Neural cell (in vitro differentiated cells): Measurements from ENCODE around the gene DNAJB1. TPM values are rescaled to one million over a fixed set of nuclear protein-coding genes. Genes with fewer than 3 reads are reported as not detected.

ENCODE experiments used
- H2AFZ ChIP-seq: fragments of 200-600, 300-800 bp; sonication (generic), shearing (Covaris generic); 2 replicates; pipeline ENCODE4 v1.6.0; 2014; ENCODE audit warnings: low read depth, mild to moderate bottlenecking, antibody characterized with exemption, low read length, moderate library complexity
- H3F3A ChIP-seq: fragments of 200-600 bp; shearing (Covaris generic); 2 replicates; pipeline ENCODE4 v1.6.1; 2016; ENCODE audit warnings: mild to moderate bottlenecking, moderate library complexity, mixed read lengths, antibody characterized with exemption, low read length; ENCODE audit not compliant: insufficient read depth, poor library complexity, severe bottlenecking
- H3K27ac ChIP-seq: fragments of 200-600, 300-800 bp; sonication (generic), shearing (Covaris generic); 2 replicates; pipeline ENCODE4 v1.5.1; 2014; ENCODE audit warnings: mild to moderate bottlenecking, low read length, moderate library complexity
- H3K27me3 ChIP-seq: fragments of 300-800, 200-600 bp; sonication (generic), shearing (Covaris generic); 2 replicates; pipeline ENCODE4 v1.6.0; 2014; ENCODE audit warnings: mild to moderate bottlenecking, low read depth, low read length, moderate library complexity; ENCODE audit not compliant: insufficient read depth
- H3K36me3 ChIP-seq: fragments of 300-800, 200-600 bp; sonication (generic), shearing (Covaris generic); 2 replicates; pipeline ENCODE4 v1.5.1; 2014; ENCODE audit warnings: mild to moderate bottlenecking, antibody characterized with exemption, low read length, moderate library complexity; ENCODE audit not compliant: insufficient read depth
- H3K4me2 ChIP-seq: fragments of 300-800, 200-600 bp; sonication (generic), shearing (Covaris generic); 2 replicates; pipeline ENCODE4 v1.6.0; 2014; ENCODE audit warnings: mild to moderate bottlenecking, low read length
- H3K4me3 ChIP-seq: fragments of 300-800, 200-600 bp; sonication (generic), shearing (Covaris generic); 2 replicates; pipeline ENCODE4 v1.5.1; 2014; ENCODE audit warnings: mild to moderate bottlenecking, low read length, moderate library complexity
- H3K79me2 ChIP-seq: fragments of 200-600 bp; shearing (Covaris generic); replicated peaks from 2 replicates; pipeline ENCODE4 v1.6.0; 2014; ENCODE audit warnings: mild to moderate bottlenecking, low read length, moderate library complexity; ENCODE audit not compliant: insufficient read depth
- H3K9ac ChIP-seq: fragments of 300-800, 200-600 bp; sonication (generic), shearing (Covaris generic); 2 replicates; pipeline ENCODE4 v1.6.1; 2016; ENCODE audit warnings: mild to moderate bottlenecking, low read length, mixed read lengths
- H3K9me2 ChIP-seq: fragments of 200-600 bp; shearing (Covaris generic); 2 replicates; pipeline ENCODE4 v1.6.1; 2016; ENCODE audit warnings: mild to moderate bottlenecking, low read length, mixed read lengths; ENCODE audit not compliant: insufficient read depth
- H3K9me3 ChIP-seq: fragments of 200-600, 300-800 bp; sonication (generic), shearing (Covaris generic); 2 replicates; pipeline ENCODE4 v1.6.1; 2016; ENCODE audit warnings: mild to moderate bottlenecking, mixed run types, low read length, moderate library complexity, mixed read lengths
- H4K20me1 ChIP-seq: fragments of 200-600 bp; shearing (Covaris generic); 2 replicates; pipeline ENCODE4 v1.6.1; 2016; ENCODE audit warnings: mild to moderate bottlenecking, mixed run types; ENCODE audit not compliant: insufficient read depth
- CTCF ChIP-seq: fragments of 450-650 bp; IDR thresholded peaks from 2 replicates; pipeline ENCODE4 v1.5.1; 2014; ENCODE audit warnings: antibody characterized with exemption, mild to moderate bottlenecking, moderate library complexity; ENCODE audit not compliant: poor library complexity, severe bottlenecking
- EP300 ChIP-seq: fragments of 450-650 bp; conservative IDR thresholded peaks from 2 replicates; pipeline ENCODE4 v1.6.1; 2014; ENCODE audit warnings: antibody characterized with exemption, mild to moderate bottlenecking, moderate library complexity; ENCODE audit not compliant: poor library complexity, severe bottlenecking
- EZH2 ChIP-seq: fragments of 200-600, 300-800 bp; shearing (Covaris generic), sonication (generic); IDR thresholded peaks from 2 replicates; pipeline ENCODE4 v1.6.1; 2014; ENCODE audit warnings: antibody characterized with exemption, low read length, borderline replicate concordance, mild to moderate bottlenecking; ENCODE audit not compliant: insufficient read depth, poor library complexity, severe bottlenecking
- MXI1 ChIP-seq: fragments of 450-650 bp; conservative IDR thresholded peaks from 2 replicates; pipeline ENCODE4 v1.6.1; 2014; ENCODE audit warnings: antibody characterized with exemption, mild to moderate bottlenecking; ENCODE audit not compliant: poor library complexity, severe bottlenecking
- POLR2AphosphoS5 ChIP-seq: IDR thresholded peaks from 2 replicates; pipeline ENCODE4 v1.6.1; 2012
- RAD21 ChIP-seq: fragments of 450-650 bp; conservative IDR thresholded peaks from 2 replicates; pipeline ENCODE4 v1.6.1; 2014; ENCODE audit warnings: antibody characterized with exemption, mild to moderate bottlenecking, moderate library complexity
- REST ChIP-seq: IDR thresholded peaks from 2 replicates; pipeline ENCODE4 v1.6.1; 2012; ENCODE audit warnings: borderline replicate concordance
- SMC3 ChIP-seq: fragments of 450-650 bp; conservative IDR thresholded peaks from 2 replicates; pipeline ENCODE4 v1.6.1; 2014; ENCODE audit warnings: antibody characterized with exemption, mild to moderate bottlenecking, moderate library complexity; ENCODE audit not compliant: poor library complexity
- TAF1 ChIP-seq: IDR thresholded peaks from 2 replicates; pipeline ENCODE4 v1.6.1; 2012; ENCODE audit warnings: low read depth
- polyA plus RNA-seq: library from polyadenylated mRNA; depleted of rRNA; stranded (reverse); fragments of >200 nt; gene quantifications from 2 replicates; pipeline ENCODE4 v1.2.3, GENCODE V29; 2014

Gene DNAJB1
- polyA plus RNA-seq, 1 donor from 2014 or later = 64.6 TPM

- Histone ChIP-seq H3K9me2 (no peaks in the 10 kb centered on the region), H4K20me1 (no peaks in the 10 kb centered on the region), H3K36me3 (no peaks in the 10 kb centered on the region), H3K4me2 (no peak overlapping the region), H3K4me3 (no peak overlapping the region), H3K27ac (no peak overlapping the region), H2AFZ (no peak overlapping the region), H3F3A (no peaks in the 10 kb centered on the region), H3K27me3 (no peaks in the 10 kb centered on the region), H3K9me3 (no peaks in the 10 kb centered on the region), H3K79me2 (no peaks in the 10 kb centered on the region), H3K9ac (no peak overlapping the region)
- TF ChIP-seq MXI1 = no peak
- no peak for TF ChIP-seq TAF1
- no peak for TF ChIP-seq EZH2
- TF ChIP-seq EP300 = no peak
- no peak for TF ChIP-seq RAD21
- TF ChIP-seq REST = no peak
- TF ChIP-seq SMC3 = no peak
- TF ChIP-seq POLR2AphosphoS5 = no peak
- TF ChIP-seq CTCF = no peak
Measured at GRCh38 chr19:14559916-14560775, 41.9 kb upstream of the DNAJB1 start.

- H3K9me3 ChIP-seq = no peaks in the 10 kb centered on the region
- H3K36me3 ChIP-seq = no peaks in the 10 kb centered on the region
- no peaks in the 10 kb centered on the region for H4K20me1 ChIP-seq
- no peak overlapping the region for H3K4me3 ChIP-seq
- no peaks in the 10 kb centered on the region for H3F3A ChIP-seq
- TF ChIP-seq EP300 (no peak), EZH2 (no peak), RAD21 (no peak), MXI1 (no peak), POLR2AphosphoS5 (no peak), TAF1 (no peak), REST (no peak), CTCF (no peak), SMC3 (no peak)
- no peak overlapping the region for H3K27ac ChIP-seq
- no peak overlapping the region for H3K9ac ChIP-seq
- H3K27me3 ChIP-seq = no peaks in the 10 kb centered on the region
- H2AFZ ChIP-seq = no peak overlapping the region
- no peaks in the 10 kb centered on the region for H3K9me2 ChIP-seq
- H3K4me2 ChIP-seq = no peak overlapping the region
- no peaks in the 10 kb centered on the region for H3K79me2 ChIP-seq
Measured at GRCh38 chr19:14558370-14559066, 40.3 kb upstream of the DNAJB1 start.
